Measurements from ENCODE around the gene SLC25A4. TPM values are rescaled to one million over a fixed set of nuclear protein-coding genes. Genes with fewer than 3 reads are reported as not detected.

Gene SLC25A4
- total RNA-seq, 1 experiment from 2014 or later: 18.6 TPM

DNA sequence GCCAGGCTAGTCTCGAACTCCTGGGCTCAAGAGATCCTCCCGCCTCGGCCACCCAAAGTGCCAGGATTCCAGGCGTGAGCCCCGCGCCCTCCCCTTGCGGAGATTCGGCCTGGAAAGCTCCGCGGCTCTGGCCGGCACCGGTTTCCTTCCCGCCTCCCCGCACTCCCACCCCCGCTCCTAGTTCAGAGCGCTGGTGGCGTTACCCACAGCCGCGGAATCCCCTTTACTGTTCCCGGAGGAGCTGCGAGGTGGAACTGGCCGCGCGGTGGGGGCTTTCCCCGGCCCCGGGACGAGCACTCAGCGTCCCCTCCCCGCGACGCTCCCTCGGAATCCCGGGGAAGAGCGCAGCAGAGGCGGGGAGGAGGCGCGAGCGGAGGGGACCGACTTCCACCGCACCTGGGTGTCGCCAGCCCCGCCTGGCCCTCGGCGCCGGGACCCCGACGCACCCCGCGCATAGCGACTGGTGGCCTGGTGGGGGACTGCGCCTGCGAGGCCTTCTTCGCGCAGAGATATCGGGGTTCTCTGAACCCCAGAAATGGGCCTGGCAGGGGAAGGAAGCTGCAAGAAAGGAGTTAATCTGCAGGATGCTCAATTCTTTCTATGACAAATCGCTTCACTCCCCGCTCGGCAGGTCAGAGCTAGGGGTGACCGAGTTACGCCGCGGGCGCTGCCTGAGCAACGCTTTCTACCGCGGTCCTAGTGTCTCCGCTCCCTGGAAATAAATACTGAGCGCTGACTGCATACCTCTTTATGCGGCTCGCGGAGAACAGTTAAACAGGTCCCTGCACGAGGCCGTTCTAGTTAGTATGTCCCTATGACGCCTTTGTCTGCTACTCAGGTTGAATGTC is 14.6 kb upstream of the SLC25A4 start:
- Histone ChIP-seq H3K4me3 (ENCODE audit: low read depth, low read length, poor library complexity, severe bottlenecking) (peak overlapping the region; percentile 52), H3K9me3 (ENCODE audit: low read depth, low read length, poor library complexity, severe bottlenecking) (no peaks in the 10 kb centered on the region), H3K4me1 (ENCODE audit: insufficient read depth, low read length, poor library complexity, severe bottlenecking) (no peaks in the 10 kb centered on the region), H3K36me3 (ENCODE audit: insufficient read depth, low read length, poor library complexity, severe bottlenecking) (no peaks in the 10 kb centered on the region), H3K27ac (ENCODE audit: low read depth, low read length, poor library complexity, severe bottlenecking) (no peak overlapping the region), H3K27me3 (replicated peaks; ENCODE audit: insufficient read depth, low read depth, low read length, poor library complexity) (peaks cover 12% of the 10 kb centered on the region)
- POLR2A ChIA-PET (ENCODE audit: low non-redundant PET): no interaction called here
- no peak for TF ChIP-seq EZH2 (IDR thresholded peaks at IDR 0.05; ENCODE audit: borderline replicate concordance, low read depth, low read length, poor library complexity, severe bottlenecking)
- TF ChIP-seq, protein P1, sequence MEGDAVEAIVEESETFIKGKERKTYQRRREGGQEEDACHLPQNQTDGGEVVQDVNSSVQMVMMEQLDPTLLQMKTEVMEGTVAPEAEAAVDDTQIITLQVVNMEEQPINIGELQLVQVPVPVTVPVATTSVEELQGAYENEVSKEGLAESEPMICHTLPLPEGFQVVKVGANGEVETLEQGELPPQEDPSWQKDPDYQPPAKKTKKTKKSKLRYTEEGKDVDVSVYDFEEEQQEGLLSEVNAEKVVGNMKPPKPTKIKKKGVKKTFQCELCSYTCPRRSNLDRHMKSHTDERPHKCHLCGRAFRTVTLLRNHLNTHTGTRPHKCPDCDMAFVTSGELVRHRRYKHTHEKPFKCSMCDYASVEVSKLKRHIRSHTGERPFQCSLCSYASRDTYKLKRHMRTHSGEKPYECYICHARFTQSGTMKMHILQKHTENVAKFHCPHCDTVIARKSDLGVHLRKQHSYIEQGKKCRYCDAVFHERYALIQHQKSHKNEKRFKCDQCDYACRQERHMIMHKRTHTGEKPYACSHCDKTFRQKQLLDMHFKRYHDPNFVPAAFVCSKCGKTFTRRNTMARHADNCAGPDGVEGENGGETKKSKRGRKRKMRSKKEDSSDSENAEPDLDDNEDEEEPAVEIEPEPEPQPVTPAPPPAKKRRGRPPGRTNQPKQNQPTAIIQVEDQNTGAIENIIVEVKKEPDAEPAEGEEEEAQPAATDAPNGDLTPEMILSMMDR (conservative IDR thresholded peaks at IDR 0.05; ENCODE audit: low read depth, low read length): peak; percentile 28; the same call in 1 of the 2 replicates
- BruUV-seq (replicated peaks): no TSS peak
- intact Hi-C loops (cut with micrococcal nuclease; ENCODE audit: unreplicated experiment): no loop called here
- peak; percentile 33 for DNase-seq (ENCODE audit: low spot score)
- CTCF ChIA-PET: no interaction called here

DNA sequence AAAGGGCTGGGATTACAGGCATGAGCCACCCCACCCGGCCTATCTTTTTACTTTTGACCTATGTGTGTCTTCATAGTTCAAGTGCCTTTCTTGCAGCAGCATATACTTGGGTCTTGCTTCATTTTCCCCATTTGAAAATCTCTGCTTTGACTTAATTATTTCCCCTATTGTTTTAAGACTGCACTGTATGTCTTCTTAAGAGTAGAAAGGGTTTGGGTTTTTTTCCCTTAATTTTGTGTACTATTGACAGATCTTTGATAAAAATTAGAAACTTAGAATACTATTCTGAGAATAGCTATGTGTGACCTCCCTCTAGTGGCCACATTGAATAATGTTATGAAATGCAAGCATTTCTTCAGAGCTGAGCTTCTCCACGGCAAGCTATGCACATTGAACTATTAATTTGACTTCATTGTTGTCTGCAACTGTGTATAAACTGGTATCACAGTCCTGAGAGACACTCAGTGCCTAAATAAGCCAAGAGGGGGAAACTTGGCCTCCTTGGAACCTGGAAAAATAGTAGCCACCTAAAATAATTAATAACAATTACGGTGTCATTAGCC is 8.7 kb upstream of the SLC25A4 start:
- H3K27ac ChIP-seq (ENCODE audit: low read depth, low read length, poor library complexity, severe bottlenecking): no peak overlapping the region
- H3K4me3 ChIP-seq (ENCODE audit: low read depth, low read length, poor library complexity, severe bottlenecking): no peak overlapping the region
- TF ChIP-seq, protein P1 (conservative IDR thresholded peaks at IDR 0.05; ENCODE audit: low read depth, low read length): peak; percentile 84
- TF ChIP-seq EZH2 (IDR thresholded peaks at IDR 0.05; ENCODE audit: borderline replicate concordance, low read depth, low read length, poor library complexity, severe bottlenecking): no peak
- peak; percentile 63 for DNase-seq (ENCODE audit: low spot score)
- H3K36me3 ChIP-seq (ENCODE audit: insufficient read depth, low read length, poor library complexity, severe bottlenecking): no peaks in the 10 kb centered on the region
- no peaks in the 10 kb centered on the region for H3K4me1 ChIP-seq (ENCODE audit: insufficient read depth, low read length, poor library complexity, severe bottlenecking)
- CTCF ChIA-PET: interaction anchor here (0.6 to 1.1 kb wide), 13 partner anchors 9 to 870 kb away, joined by 3 to 10 read pairs (median 3); partner anchors contain the start of gene SLC25A4
- no peaks in the 10 kb centered on the region for H3K9me3 ChIP-seq (ENCODE audit: low read depth, low read length, poor library complexity, severe bottlenecking)
- intact Hi-C loops (cut with micrococcal nuclease; ENCODE audit: unreplicated experiment): loop anchor here (1.0 to 10.0 kb wide), 3 partner anchors 94 to 870 kb away; no protein-coding TSS in a partner anchor
- no TSS peak for BruUV-seq (replicated peaks)
- no peaks in the 10 kb centered on the region for H3K27me3 ChIP-seq (replicated peaks; ENCODE audit: insufficient read depth, low read depth, low read length, poor library complexity)
- POLR2A ChIA-PET (ENCODE audit: low non-redundant PET): interaction anchor here (0.6 kb wide), 2 partner anchors 72 to 95 kb away, joined by 3 to 8 read pairs; no protein-coding TSS in a partner anchor

DNA sequence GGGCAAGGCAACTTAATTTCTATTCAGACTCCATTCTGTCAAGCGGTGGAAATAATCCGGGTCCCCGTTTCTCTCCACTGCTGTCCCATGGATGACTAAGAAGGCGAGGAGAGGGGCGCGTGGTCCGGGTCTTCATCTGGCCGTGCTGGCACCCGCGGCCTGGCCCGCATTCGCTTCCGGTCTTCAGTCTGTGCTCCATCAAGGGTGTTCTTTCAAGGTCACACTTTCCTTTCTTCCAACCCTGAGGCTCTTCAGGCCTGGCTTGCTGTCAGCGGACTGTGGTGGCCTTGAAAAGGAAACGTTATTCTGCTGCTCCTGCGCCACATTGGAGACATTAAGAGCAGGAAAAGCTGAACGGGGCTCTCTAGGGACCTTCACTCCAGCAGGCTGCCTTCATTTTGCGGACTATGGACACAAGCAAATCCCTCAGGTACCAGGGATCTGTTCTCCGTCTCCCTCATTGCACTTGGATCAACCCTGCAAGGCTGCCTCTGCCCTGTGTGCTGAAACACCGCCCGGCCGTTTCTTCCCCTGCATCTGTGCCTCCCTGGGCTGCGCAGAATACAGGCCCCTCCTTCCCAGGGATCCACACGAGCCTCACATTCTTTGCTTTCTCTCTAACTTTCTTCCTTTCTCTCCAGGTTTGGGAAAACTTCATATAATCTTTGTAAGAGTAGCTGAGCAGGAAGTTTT is 5.7 kb upstream of the SLC25A4 start:
- CTCF ChIA-PET: no interaction called here
- TF ChIP-seq, protein P1 (conservative IDR thresholded peaks at IDR 0.05; ENCODE audit: low read depth, low read length): no peak
- no peak for TF ChIP-seq EZH2 (IDR thresholded peaks at IDR 0.05; ENCODE audit: borderline replicate concordance, low read depth, low read length, poor library complexity, severe bottlenecking)
- Histone ChIP-seq H3K9me3 (ENCODE audit: low read depth, low read length, poor library complexity, severe bottlenecking) (no peaks in the 10 kb centered on the region), H3K36me3 (ENCODE audit: insufficient read depth, low read length, poor library complexity, severe bottlenecking) (no peaks in the 10 kb centered on the region), H3K27ac (ENCODE audit: low read depth, low read length, poor library complexity, severe bottlenecking) (no peak overlapping the region), H3K4me1 (ENCODE audit: insufficient read depth, low read length, poor library complexity, severe bottlenecking) (no peaks in the 10 kb centered on the region), H3K27me3 (replicated peaks; ENCODE audit: insufficient read depth, low read depth, low read length, poor library complexity) (no peaks in the 10 kb centered on the region), H3K4me3 (ENCODE audit: low read depth, low read length, poor library complexity, severe bottlenecking) (no peak overlapping the region)
- POLR2A ChIA-PET (ENCODE audit: low non-redundant PET): no interaction called here
- no peak for DNase-seq (ENCODE audit: low spot score)
- intact Hi-C loops (cut with micrococcal nuclease; ENCODE audit: unreplicated experiment): loop anchor here (10.0 kb wide), 1 partner anchor 873 kb away; no protein-coding TSS in a partner anchor
- no TSS peak for BruUV-seq (replicated peaks)

Measured in A673 (cell line).